Measurements from ENCODE around the gene RADIL.

The RADIL gene

GRCh38 chr7:4774007-4774406 is 109.5 kb downstream of the RADIL start:
- DNase-seq: no peak

- no peak for DNase-seq
These were observed 111.2 kb downstream of the RADIL start for GRCh38 chr7:4772306-4772705.

- DNase-seq: no peak
These were observed 111.8 kb downstream of the RADIL start for GRCh38 chr7:4771737-4772136.

GRCh38 chr7:4770886-4771285 is 112.6 kb downstream of the RADIL start:
- no peak for DNase-seq

GRCh38 chr7:4769761-4770160 is 113.8 kb downstream of the RADIL start:
- no peak for DNase-seq

GRCh38 chr7:4768597-4769569 is 114.6 kb downstream of the RADIL start:
- no peak for DNase-seq

GRCh38 chr7:4766666-4767519 is 116.6 kb downstream of the RADIL start:
- no peak for DNase-seq

GRCh38 chr7:4765776-4766490 is 117.6 kb downstream of the RADIL start:
- no peak for DNase-seq

GRCh38 chr7:4764402-4765007 is 119.0 kb downstream of the RADIL start:
- no peak for DNase-seq

GRCh38 chr7:4763794-4764185 is 119.7 kb downstream of the RADIL start:
- DNase-seq: no peak

- DNase-seq: no peak
These were observed 120.3 kb downstream of the RADIL start for GRCh38 chr7:4763091-4763793.

- DNase-seq: no peak
These were observed 121.1 kb downstream of the RADIL start for GRCh38 chr7:4762121-4763055.

GRCh38 chr7:4760952-4761351 is 122.6 kb downstream of the RADIL start:
- no peak for DNase-seq

GRCh38 chr7:4759211-4759610 is 124.3 kb downstream of the RADIL start:
- DNase-seq: no peak

- DNase-seq: no peak
These were observed 124.7 kb downstream of the RADIL start for GRCh38 chr7:4758791-4759190.

GRCh38 chr7:4758111-4758510 is 125.4 kb downstream of the RADIL start:
- no peak for DNase-seq

GRCh38 chr7:4755045-4755444 is 128.5 kb downstream of the RADIL start:
- no peak for DNase-seq

- DNase-seq: no peak
These were observed 129.0 kb downstream of the RADIL start for GRCh38 chr7:4754433-4755010.

GRCh38 chr7:4753598-4754432 is 129.7 kb downstream of the RADIL start:
- DNase-seq: no peak

All from cortex of kidney (tissue), 1 donor.